Kidney glomerular epithelial cell (primary cell): Measurements from ENCODE around the gene SLC17A5.
"Not testable (repeated sequence)": the region's sequence is repeated elsewhere in the genome, so short reads cannot be mapped to it uniquely, and the experiment has no call there.

Source experiments
- DNase-seq: peaks from one replicate; lab custom pipeline; 2025; lab: John Stamatoyannopoulos, UW

Gene SLC17A5

GRCh38 chr6:73653571-73654424 is at the start of gene SLC17A5:
SLC17A5 (minus strand) TSS chr6:73653992; CDS start chr6:73653886, 106 bp downstream.
- DNase-seq: peak; percentile 86

GRCh38 chr6:73703466-73703865 is 49.7 kb upstream of the SLC17A5 start:
- no peak for DNase-seq

- no peak for DNase-seq
Measured at GRCh38 chr6:73702444-73702843, 48.7 kb upstream of the SLC17A5 start.

GRCh38 chr6:73699676-73700459 is 46.1 kb upstream of the SLC17A5 start:
- no peak for DNase-seq

GRCh38 chr6:73696966-73697655 is 43.3 kb upstream of the SLC17A5 start:
- DNase-seq: no peak

GRCh38 chr6:73695619-73696421 is 42.0 kb upstream of the SLC17A5 start, which contains the start of gene CD109:
CD109 (plus strand) TSS chr6:73696203; CDS start chr6:73696216, 13 bp downstream.
- DNase-seq: peak; percentile 69

GRCh38 chr6:73694711-73695411 is 41.1 kb upstream of the SLC17A5 start:
- DNase-seq: peak; percentile 40

- DNase-seq: no peak
Measured at GRCh38 chr6:73691512-73691911, 37.7 kb upstream of the SLC17A5 start.

- no peak for DNase-seq
Measured at GRCh38 chr6:73690056-73690455, 36.3 kb upstream of the SLC17A5 start.

- DNase-seq: no peak
Measured at GRCh38 chr6:73688351-73688750, 34.6 kb upstream of the SLC17A5 start.

- DNase-seq: not testable (repeated sequence)
Measured at GRCh38 chr6:73683574-73683973, 29.8 kb upstream of the SLC17A5 start.

GRCh38 chr6:73680289-73680918 is 26.6 kb upstream of the SLC17A5 start:
- DNase-seq: no peak

GRCh38 chr6:73679846-73680245 is 26.1 kb upstream of the SLC17A5 start:
- not testable (repeated sequence) for DNase-seq

GRCh38 chr6:73679009-73679408 is 25.2 kb upstream of the SLC17A5 start:
- DNase-seq: no peak

GRCh38 chr6:73675466-73676098 is 21.8 kb upstream of the SLC17A5 start:
- peak; percentile 78 for DNase-seq

- no peak for DNase-seq
Measured at GRCh38 chr6:73671911-73672685, 18.3 kb upstream of the SLC17A5 start.

GRCh38 chr6:73669005-73669404 is 15.2 kb upstream of the SLC17A5 start:
- no peak for DNase-seq

GRCh38 chr6:73667798-73668197 is 14.0 kb upstream of the SLC17A5 start:
- DNase-seq: no peak

GRCh38 chr6:73666393-73666792 is 12.6 kb upstream of the SLC17A5 start:
- DNase-seq: no peak
